ENCODE measurements around the gene RFX4. TPM values are rescaled to one million over a fixed set of nuclear protein-coding genes. Genes with fewer than 3 reads are reported as not detected.

The RFX4 gene
- total RNA-seq, 1 experiment from 2014 or later, result not detected

DNA sequence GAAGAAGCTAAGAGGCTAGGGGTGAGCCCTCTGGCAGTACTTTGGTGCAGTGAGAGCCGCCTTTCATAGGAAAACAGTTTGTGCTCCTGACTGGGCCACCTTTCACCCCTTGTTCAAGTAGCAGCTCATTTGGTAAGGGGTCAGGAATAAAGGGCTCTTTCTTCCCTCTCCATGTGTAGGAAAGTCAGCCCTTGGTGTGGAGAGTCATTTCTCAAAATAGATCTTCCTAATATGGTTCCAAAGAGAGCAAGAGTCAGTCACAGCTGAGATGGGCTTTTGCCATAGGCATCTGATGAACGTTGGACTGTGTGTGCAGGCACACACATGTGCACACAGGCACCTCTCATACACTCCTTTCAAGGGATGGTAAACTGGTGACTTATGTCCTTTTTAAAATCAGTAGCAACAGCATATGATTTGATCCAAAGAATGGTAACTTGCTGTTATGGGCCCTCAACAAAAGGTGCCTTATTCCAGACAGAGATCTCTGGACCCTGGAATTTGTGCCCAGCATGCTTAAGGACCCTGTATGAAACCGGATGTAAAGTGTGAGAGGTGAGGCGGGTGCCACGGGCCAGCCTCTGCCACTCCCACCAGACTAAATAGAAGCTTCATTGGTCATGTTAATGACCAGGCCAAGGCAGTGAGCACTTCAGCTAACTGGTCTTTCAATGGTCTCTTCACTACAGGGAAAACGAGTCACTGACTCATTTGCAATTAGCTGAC is 175.0 kb downstream of the RFX4 start:
- Mint-ChIP-seq H3K27me3 (ENCODE audit: unreplicated experiment) (no peaks in the 10 kb centered on the region), H3K9me3 (ENCODE audit: low read depth, unreplicated experiment) (no peaks in the 10 kb centered on the region), H3K27ac (ENCODE audit: unreplicated experiment) (no peak overlapping the region), H3K4me1 (ENCODE audit: low read depth, unreplicated experiment) (peaks cover 7% of the 10 kb centered on the region), H3K36me3 (ENCODE audit: insufficient read depth, unreplicated experiment) (no peaks in the 10 kb centered on the region), H3K4me3 (ENCODE audit: low read depth, unreplicated experiment) (no peak overlapping the region)
- CTCF ChIA-PET, result interaction anchor here (0.5 kb wide), 1 partner anchor 1426 kb away, joined by 5 read pairs; no protein-coding TSS in a partner anchor
- intact Hi-C loops (cut with micrococcal nuclease; ENCODE audit: unreplicated experiment), result no loop called here
- DNase-seq, result no peak
- TF ChIP-seq, protein P1, sequence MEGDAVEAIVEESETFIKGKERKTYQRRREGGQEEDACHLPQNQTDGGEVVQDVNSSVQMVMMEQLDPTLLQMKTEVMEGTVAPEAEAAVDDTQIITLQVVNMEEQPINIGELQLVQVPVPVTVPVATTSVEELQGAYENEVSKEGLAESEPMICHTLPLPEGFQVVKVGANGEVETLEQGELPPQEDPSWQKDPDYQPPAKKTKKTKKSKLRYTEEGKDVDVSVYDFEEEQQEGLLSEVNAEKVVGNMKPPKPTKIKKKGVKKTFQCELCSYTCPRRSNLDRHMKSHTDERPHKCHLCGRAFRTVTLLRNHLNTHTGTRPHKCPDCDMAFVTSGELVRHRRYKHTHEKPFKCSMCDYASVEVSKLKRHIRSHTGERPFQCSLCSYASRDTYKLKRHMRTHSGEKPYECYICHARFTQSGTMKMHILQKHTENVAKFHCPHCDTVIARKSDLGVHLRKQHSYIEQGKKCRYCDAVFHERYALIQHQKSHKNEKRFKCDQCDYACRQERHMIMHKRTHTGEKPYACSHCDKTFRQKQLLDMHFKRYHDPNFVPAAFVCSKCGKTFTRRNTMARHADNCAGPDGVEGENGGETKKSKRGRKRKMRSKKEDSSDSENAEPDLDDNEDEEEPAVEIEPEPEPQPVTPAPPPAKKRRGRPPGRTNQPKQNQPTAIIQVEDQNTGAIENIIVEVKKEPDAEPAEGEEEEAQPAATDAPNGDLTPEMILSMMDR (IDR thresholded peaks at IDR 0.05; ENCODE audit: unreplicated experiment), result no peak
- no TSS peak for BruUV-seq (replicated peaks)

DNA sequence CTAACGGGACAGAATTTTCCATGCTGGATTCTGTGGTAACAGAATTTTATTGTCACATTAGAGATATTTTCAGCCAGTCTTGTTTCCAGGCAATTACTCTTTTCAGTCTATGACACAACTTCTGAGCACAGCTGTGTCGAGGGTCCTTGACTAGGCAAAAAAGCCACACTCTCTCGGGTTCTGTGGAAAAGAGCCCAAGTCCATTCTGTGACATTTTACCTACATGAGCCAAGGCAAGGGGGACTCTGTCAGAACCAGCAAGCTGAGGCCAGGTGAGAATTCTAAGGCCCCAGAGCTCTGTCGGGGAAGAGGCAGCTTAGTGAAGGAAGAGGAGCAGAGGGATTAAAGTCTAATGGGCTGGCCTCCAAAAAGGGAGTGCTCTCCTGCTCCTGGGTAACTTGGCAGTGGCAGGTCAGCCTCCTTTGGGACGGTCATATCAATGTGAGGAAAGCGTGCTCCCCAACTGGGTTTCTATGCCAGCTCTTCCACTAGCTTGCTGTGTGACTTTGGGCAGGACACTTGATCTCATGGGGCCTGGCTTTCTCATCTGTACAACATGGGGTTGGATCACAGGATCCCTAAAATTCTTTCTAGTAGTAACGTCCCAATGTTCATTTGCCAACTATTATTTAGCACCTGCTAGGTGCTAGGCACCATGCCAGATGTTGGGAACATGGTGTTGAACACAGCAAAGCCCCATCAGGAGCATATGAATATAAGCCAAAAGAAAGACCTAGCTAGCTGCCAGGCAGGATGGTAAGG is 175.7 kb downstream of the RFX4 start:
- CTCF ChIA-PET, result interaction anchor here (0.5 kb wide), 1 partner anchor 1427 kb away, joined by 5 read pairs; no protein-coding TSS in a partner anchor

GRCh38 chr12:106759526-106760183 is 176.9 kb downstream of the RFX4 start:
- H3K27me3 Mint-ChIP-seq (ENCODE audit: unreplicated experiment), result no peaks in the 10 kb centered on the region
- DNase-seq, result no peak
- no peaks in the 10 kb centered on the region for H3K9me3 Mint-ChIP-seq (ENCODE audit: low read depth, unreplicated experiment)
- peaks cover 7% of the 10 kb centered on the region for H3K4me1 Mint-ChIP-seq (ENCODE audit: low read depth, unreplicated experiment)
- BruUV-seq (replicated peaks), result no TSS peak
- TF ChIP-seq, protein P1 (IDR thresholded peaks at IDR 0.05; ENCODE audit: unreplicated experiment), result no peak
- H3K27ac Mint-ChIP-seq (ENCODE audit: unreplicated experiment), result no peak overlapping the region
- H3K36me3 Mint-ChIP-seq (ENCODE audit: insufficient read depth, unreplicated experiment), result no peaks in the 10 kb centered on the region
- CTCF ChIA-PET, result no interaction called here
- H3K4me3 Mint-ChIP-seq (ENCODE audit: low read depth, unreplicated experiment), result no peak overlapping the region
- intact Hi-C loops (cut with micrococcal nuclease; ENCODE audit: unreplicated experiment), result no loop called here

More for the DNA sequence above, 175.7 kb downstream of the RFX4 start:
- intact Hi-C loops (cut with micrococcal nuclease; ENCODE audit: unreplicated experiment), result no loop called here
- H3K36me3 Mint-ChIP-seq (ENCODE audit: insufficient read depth, unreplicated experiment), result no peaks in the 10 kb centered on the region
- H3K27ac Mint-ChIP-seq (ENCODE audit: unreplicated experiment), result no peak overlapping the region
- no peaks in the 10 kb centered on the region for H3K27me3 Mint-ChIP-seq (ENCODE audit: unreplicated experiment)
- H3K4me3 Mint-ChIP-seq (ENCODE audit: low read depth, unreplicated experiment), result no peak overlapping the region
- DNase-seq, result no peak
- TF ChIP-seq, protein P1 (IDR thresholded peaks at IDR 0.05; ENCODE audit: unreplicated experiment), result no peak
- peaks cover 7% of the 10 kb centered on the region for H3K4me1 Mint-ChIP-seq (ENCODE audit: low read depth, unreplicated experiment)
- no peaks in the 10 kb centered on the region for H3K9me3 Mint-ChIP-seq (ENCODE audit: low read depth, unreplicated experiment)
- no TSS peak for BruUV-seq (replicated peaks)

GRCh38 chr12:106760184-106760531 is 177.4 kb downstream of the RFX4 start:
- TF ChIP-seq, protein P1 (IDR thresholded peaks at IDR 0.05; ENCODE audit: unreplicated experiment), result no peak
- intact Hi-C loops (cut with micrococcal nuclease; ENCODE audit: unreplicated experiment), result no loop called here
- BruUV-seq (replicated peaks), result no TSS peak
- Mint-ChIP-seq H3K4me1 (ENCODE audit: low read depth, unreplicated experiment) (peaks cover 7% of the 10 kb centered on the region), H3K9me3 (ENCODE audit: low read depth, unreplicated experiment) (no peaks in the 10 kb centered on the region), H3K36me3 (ENCODE audit: insufficient read depth, unreplicated experiment) (no peaks in the 10 kb centered on the region), H3K4me3 (ENCODE audit: low read depth, unreplicated experiment) (no peak overlapping the region), H3K27ac (ENCODE audit: unreplicated experiment) (no peak overlapping the region), H3K27me3 (ENCODE audit: unreplicated experiment) (no peaks in the 10 kb centered on the region)
- DNase-seq, result no peak
- CTCF ChIA-PET, result interaction anchor here (0.5 kb wide), 1 partner anchor 698 kb away, joined by 3 read pairs; no protein-coding TSS in a partner anchor

All from Calu3 (cell line).